CD4-positive, alpha-beta T cell treated with Interleukin-4 for 4 hours (primary cell): ENCODE measurements around the gene ENPP6.

Experiments
- DNase-seq: peaks from one replicate; pipeline ENCODE4 v3.0.0-alpha.2; 2020

ENPP6 gene

GRCh38 chr4:184188443-184189400 is 29.0 kb downstream of the ENPP6 start:
- no peak for DNase-seq

- DNase-seq, result no peak
These were observed 40.4 kb downstream of the ENPP6 start for GRCh38 chr4:184177271-184177670.

GRCh38 chr4:184174571-184175488 is 42.8 kb downstream of the ENPP6 start:
- DNase-seq, result no peak

- DNase-seq, result no peak
These were observed 46.7 kb downstream of the ENPP6 start for GRCh38 chr4:184171011-184171410.

GRCh38 chr4:184169225-184169867 is 48.3 kb downstream of the ENPP6 start:
- no peak for DNase-seq

GRCh38 chr4:184168406-184169019 is 49.2 kb downstream of the ENPP6 start:
- peak; percentile 14 for DNase-seq

- DNase-seq, result no peak
These were observed 50.1 kb downstream of the ENPP6 start for GRCh38 chr4:184167576-184167975.

- no peak for DNase-seq
These were observed 50.9 kb downstream of the ENPP6 start for GRCh38 chr4:184166736-184167135.

- no peak for DNase-seq
These were observed 52.4 kb downstream of the ENPP6 start for GRCh38 chr4:184165291-184165690.

GRCh38 chr4:184163813-184164212 is 53.9 kb downstream of the ENPP6 start:
- no peak for DNase-seq

- no peak for DNase-seq
These were observed 55.1 kb downstream of the ENPP6 start for GRCh38 chr4:184162596-184162995.

- DNase-seq, result no peak
These were observed 60.4 kb downstream of the ENPP6 start for GRCh38 chr4:184157322-184157721.

- no peak for DNase-seq
These were observed 61.3 kb downstream of the ENPP6 start for GRCh38 chr4:184156163-184156920.

- DNase-seq, result no peak
These were observed 63.5 kb downstream of the ENPP6 start for GRCh38 chr4:184154199-184154598.

GRCh38 chr4:184153781-184154180 is 63.9 kb downstream of the ENPP6 start:
- DNase-seq, result no peak

- DNase-seq, result no peak
These were observed 65.6 kb downstream of the ENPP6 start for GRCh38 chr4:184151988-184152485.

- DNase-seq, result no peak
These were observed 67.4 kb downstream of the ENPP6 start for GRCh38 chr4:184150102-184150839.

- no peak for DNase-seq
These were observed 68.7 kb downstream of the ENPP6 start for GRCh38 chr4:184148738-184149637.

GRCh38 chr4:184147858-184148737 is 69.6 kb downstream of the ENPP6 start:
- no peak for DNase-seq
